ENCODE results near the gene SPAG16.

The SPAG16 gene

DNA sequence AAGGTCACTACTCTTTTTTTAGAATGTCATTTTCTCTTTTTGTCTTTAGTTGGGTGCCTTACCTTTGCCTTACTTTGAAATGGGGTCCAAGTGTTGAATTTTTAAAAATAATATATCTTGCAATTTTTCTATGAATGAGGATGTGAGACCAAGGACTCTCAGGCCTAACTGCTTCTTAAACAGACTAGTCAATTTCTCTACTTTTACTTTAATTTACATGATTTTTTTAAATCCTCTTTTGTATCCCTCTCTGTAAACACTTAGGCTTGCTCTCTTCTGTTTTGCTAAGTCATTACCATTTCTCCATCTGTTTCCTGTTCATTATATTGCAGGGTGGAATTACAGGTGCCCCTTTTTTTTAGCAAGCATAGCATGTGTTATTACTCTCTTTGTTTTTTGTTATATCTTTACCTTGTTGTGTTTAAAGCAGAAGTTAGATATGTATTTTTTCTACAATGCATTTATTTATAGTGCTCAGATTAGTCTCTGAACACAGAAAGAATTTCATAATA, 261.8 kb downstream of the SPAG16 start:
- no peak for ATAC-seq
- no peak for TF ChIP-seq ESRRG (CRISPR knock-in tag; IDR thresholded peaks at IDR 0.05)
- TF ChIP-seq SNAI2 (CRISPR knock-in tag; IDR thresholded peaks at IDR 0.05), result no peak
- no peak for TF ChIP-seq RARB (CRISPR knock-in tag; IDR thresholded peaks at IDR 0.05)

DNA sequence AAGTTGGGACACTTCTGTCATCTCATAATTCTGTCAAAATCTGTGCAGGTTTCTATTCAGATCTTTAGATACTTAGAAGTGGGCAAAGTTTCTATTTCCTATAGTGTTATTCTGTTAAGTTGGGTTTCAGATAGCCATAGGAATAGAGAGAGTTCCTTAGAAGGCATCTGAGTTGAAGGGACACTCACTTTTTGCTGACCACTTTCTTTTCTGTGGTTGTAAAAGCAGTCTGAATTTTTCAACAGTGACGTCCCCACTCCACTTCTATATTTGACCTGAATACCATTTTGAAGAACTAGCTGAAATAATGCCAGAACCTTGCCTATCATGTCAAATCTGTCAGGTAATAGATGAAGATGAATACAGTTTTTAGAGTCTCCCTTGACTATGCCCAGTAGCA, 267.3 kb downstream of the SPAG16 start:
- ATAC-seq, result no peak
- TF ChIP-seq ZFP3 (CRISPR knock-in tag; IDR thresholded peaks at IDR 0.05), result no peak
- TF ChIP-seq PPARA (CRISPR knock-in tag; IDR thresholded peaks at IDR 0.05; ENCODE audit: borderline replicate concordance), result no peak
- no peak for TF ChIP-seq ESRRG (CRISPR knock-in tag; IDR thresholded peaks at IDR 0.05)
- no peak for TF ChIP-seq ZNF565 (CRISPR knock-in tag; conservative IDR thresholded peaks at IDR 0.05; ENCODE audit: low read depth)
- TF ChIP-seq, protein P1, sequence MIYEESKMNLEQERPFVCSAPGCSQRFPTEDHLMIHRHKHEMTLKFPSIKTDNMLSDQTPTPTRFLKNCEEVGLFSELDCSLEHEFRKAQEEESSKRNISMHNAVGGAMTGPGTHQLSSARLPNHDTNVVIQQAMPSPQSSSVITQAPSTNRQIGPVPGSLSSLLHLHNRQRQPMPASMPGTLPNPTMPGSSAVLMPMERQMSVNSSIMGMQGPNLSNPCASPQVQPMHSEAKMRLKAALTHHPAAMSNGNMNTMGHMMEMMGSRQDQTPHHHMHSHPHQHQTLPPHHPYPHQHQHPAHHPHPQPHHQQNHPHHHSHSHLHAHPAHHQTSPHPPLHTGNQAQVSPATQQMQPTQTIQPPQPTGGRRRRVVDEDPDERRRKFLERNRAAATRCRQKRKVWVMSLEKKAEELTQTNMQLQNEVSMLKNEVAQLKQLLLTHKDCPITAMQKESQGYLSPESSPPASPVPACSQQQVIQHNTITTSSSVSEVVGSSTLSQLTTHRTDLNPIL (CRISPR knock-in tag; IDR thresholded peaks at IDR 0.05; ENCODE audit: low read depth), result no peak
- TF ChIP-seq BACH2 (CRISPR knock-in tag; IDR thresholded peaks at IDR 0.05; ENCODE audit: borderline replicate concordance), result no peak
- no peak for TF ChIP-seq OSR1 (CRISPR knock-in tag; IDR thresholded peaks at IDR 0.05)
- no peak for TF ChIP-seq ZNF70 (CRISPR knock-in tag; IDR thresholded peaks at IDR 0.05)
- TF ChIP-seq CSRNP3 (CRISPR knock-in tag; IDR thresholded peaks at IDR 0.05), result no peak
- no peak for TF ChIP-seq ZC3H10 (CRISPR knock-in tag; IDR thresholded peaks at IDR 0.05)
- TF ChIP-seq SNAI2 (CRISPR knock-in tag; IDR thresholded peaks at IDR 0.05), result no peak
- TF ChIP-seq CSDC2 (CRISPR knock-in tag; IDR thresholded peaks at IDR 0.05), result no peak
- TF ChIP-seq POU6F1 (CRISPR knock-in tag; IDR thresholded peaks at IDR 0.05; ENCODE audit: borderline replicate concordance, low read depth), result no peak
- TF ChIP-seq ZNF8 (CRISPR knock-in tag; IDR thresholded peaks at IDR 0.05), result no peak
- no peak for TF ChIP-seq ARNTL (CRISPR knock-in tag; IDR thresholded peaks at IDR 0.05; ENCODE audit: borderline replicate concordance, low read depth)
- TF ChIP-seq TCF4 (CRISPR knock-in tag; IDR thresholded peaks at IDR 0.05; ENCODE audit: borderline replicate concordance), result no peak
- TF ChIP-seq RARB (CRISPR knock-in tag; IDR thresholded peaks at IDR 0.05), result no peak
- TF ChIP-seq ISL1 (CRISPR knock-in tag; IDR thresholded peaks at IDR 0.05), result no peak
- TF ChIP-seq GLIS3 (CRISPR knock-in tag; IDR thresholded peaks at IDR 0.05), result no peak
- TF ChIP-seq PATZ1 (CRISPR knock-in tag; IDR thresholded peaks at IDR 0.05; ENCODE audit: borderline replicate concordance), result no peak

- TF ChIP-seq POU6F1 (CRISPR knock-in tag; IDR thresholded peaks at IDR 0.05; ENCODE audit: borderline replicate concordance, low read depth) (no peak), OSR1 (CRISPR knock-in tag; IDR thresholded peaks at IDR 0.05) (no peak), TSHZ2 (CRISPR knock-in tag; IDR thresholded peaks at IDR 0.05) (no peak), ESRRG (CRISPR knock-in tag; IDR thresholded peaks at IDR 0.05) (no peak), BACH2 (CRISPR knock-in tag; IDR thresholded peaks at IDR 0.05; ENCODE audit: borderline replicate concordance) (no peak), SNAI2 (CRISPR knock-in tag; IDR thresholded peaks at IDR 0.05) (no peak), ZNF70 (CRISPR knock-in tag; IDR thresholded peaks at IDR 0.05) (no peak), ZC3H10 (CRISPR knock-in tag; IDR thresholded peaks at IDR 0.05) (no peak), ZNF8 (CRISPR knock-in tag; IDR thresholded peaks at IDR 0.05) (no peak), CSRNP3 (CRISPR knock-in tag; IDR thresholded peaks at IDR 0.05) (no peak), TCF4 (CRISPR knock-in tag; IDR thresholded peaks at IDR 0.05; ENCODE audit: borderline replicate concordance) (no peak), RARB (CRISPR knock-in tag; IDR thresholded peaks at IDR 0.05) (no peak), CSDC2 (CRISPR knock-in tag; IDR thresholded peaks at IDR 0.05) (no peak), GLIS3 (CRISPR knock-in tag; IDR thresholded peaks at IDR 0.05) (no peak)
- no peak for ATAC-seq
Observed at GRCh38 chr2:213559053-213559452, 274.8 kb downstream of the SPAG16 start.
